Liver (tissue), 3 donors: Measurements from ENCODE around the gene GATM.

ENCODE experiments used
- EGR1 ChIP-seq, 2 donors: IDR thresholded peaks; 2 replicates each; pipeline ENCODE4 v1.6.1; 2016 to 2018; ENCODE audit warnings: antibody characterized with exemption in 2 of 2, low read depth in 2 of 2
- FOXA1 ChIP-seq: IDR thresholded peaks from 2 replicates; pipeline ENCODE4 v1.6.1; 2016; ENCODE audit warnings: antibody characterized with exemption
- JUND ChIP-seq, 2 donors: IDR thresholded peaks; 2 replicates each; pipeline ENCODE4 v1.6.1; 2016; ENCODE audit warnings: antibody characterized with exemption in 2 of 2
- RAD21 ChIP-seq, 2 donors: IDR thresholded peaks; 2 replicates each; pipeline ENCODE4 v1.6.1; 2016; ENCODE audit warnings: antibody characterized with exemption in 2 of 2, mild to moderate bottlenecking in 2 of 2
- RXRA ChIP-seq, 2 donors: IDR thresholded peaks; 2 replicates each; pipeline ENCODE4 v1.6.1; 2017 to 2018; ENCODE audit warnings: antibody characterized with exemption in 2 of 2, mild to moderate bottlenecking in 1 of 2
- SP1 ChIP-seq: IDR thresholded peaks from 2 replicates; pipeline ENCODE4 v1.6.1; 2018; ENCODE audit warnings: antibody characterized with exemption, mild to moderate bottlenecking
- TAF1 ChIP-seq: conservative IDR thresholded peaks from 2 replicates; pipeline ENCODE4 v1.6.1; 2016; ENCODE audit warnings: antibody characterized with exemption, mild to moderate bottlenecking
- YY1 ChIP-seq: IDR thresholded peaks from 2 replicates; pipeline ENCODE4 v1.6.1; 2016; ENCODE audit warnings: antibody characterized with exemption, mild to moderate bottlenecking
- TF ChIP-seq, protein P1 (sequence below): fragments of 150-350 bp; IDR thresholded peaks from 2 replicates; pipeline ENCODE4 v1.5.1; 2017; ENCODE audit warnings: improper control_type of control experiment, low read depth, low read length; ENCODE audit not compliant: missing input control
- TF ChIP-seq, protein P2 (sequence below): IDR thresholded peaks from 2 replicates; pipeline ENCODE4 v1.6.1; 2016; ENCODE audit warnings: antibody characterized with exemption, mild to moderate bottlenecking
- donor health status: healthy.
- donor health status: healthy.

DNA sequence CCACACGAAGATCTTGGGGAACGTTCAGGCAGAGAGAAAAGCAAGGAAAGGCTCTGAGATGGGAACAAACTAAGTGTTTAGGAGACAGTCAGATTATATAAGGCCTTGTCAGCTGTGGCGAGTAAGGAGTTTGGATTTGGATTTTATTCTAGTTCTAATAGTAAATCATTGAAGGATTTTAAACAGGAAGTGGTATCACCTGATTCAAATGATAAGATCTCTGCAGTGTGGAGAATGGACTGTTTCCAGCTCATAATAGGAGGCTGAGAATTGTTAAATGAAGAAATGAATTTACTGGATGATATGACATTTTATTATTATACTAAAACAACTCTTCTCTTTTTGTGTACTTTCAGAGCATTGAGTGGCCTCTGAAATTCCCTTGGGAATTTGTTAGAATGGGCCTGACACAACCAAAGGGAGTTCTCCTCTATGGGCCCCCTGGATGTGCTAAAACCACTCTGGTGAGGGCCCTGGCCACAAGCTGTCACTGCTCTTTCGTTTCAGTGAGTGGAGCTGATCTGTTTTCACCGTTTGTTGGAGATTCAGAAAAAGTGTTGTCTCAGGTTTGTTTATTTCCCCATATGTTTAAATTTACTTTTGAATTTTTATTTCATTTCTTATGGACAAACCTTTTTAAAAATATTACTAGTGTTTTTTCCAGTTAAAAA, 36.0 kb upstream of the GATM start:
- TF ChIP-seq, protein P1, sequence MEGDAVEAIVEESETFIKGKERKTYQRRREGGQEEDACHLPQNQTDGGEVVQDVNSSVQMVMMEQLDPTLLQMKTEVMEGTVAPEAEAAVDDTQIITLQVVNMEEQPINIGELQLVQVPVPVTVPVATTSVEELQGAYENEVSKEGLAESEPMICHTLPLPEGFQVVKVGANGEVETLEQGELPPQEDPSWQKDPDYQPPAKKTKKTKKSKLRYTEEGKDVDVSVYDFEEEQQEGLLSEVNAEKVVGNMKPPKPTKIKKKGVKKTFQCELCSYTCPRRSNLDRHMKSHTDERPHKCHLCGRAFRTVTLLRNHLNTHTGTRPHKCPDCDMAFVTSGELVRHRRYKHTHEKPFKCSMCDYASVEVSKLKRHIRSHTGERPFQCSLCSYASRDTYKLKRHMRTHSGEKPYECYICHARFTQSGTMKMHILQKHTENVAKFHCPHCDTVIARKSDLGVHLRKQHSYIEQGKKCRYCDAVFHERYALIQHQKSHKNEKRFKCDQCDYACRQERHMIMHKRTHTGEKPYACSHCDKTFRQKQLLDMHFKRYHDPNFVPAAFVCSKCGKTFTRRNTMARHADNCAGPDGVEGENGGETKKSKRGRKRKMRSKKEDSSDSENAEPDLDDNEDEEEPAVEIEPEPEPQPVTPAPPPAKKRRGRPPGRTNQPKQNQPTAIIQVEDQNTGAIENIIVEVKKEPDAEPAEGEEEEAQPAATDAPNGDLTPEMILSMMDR = no peak
- TF ChIP-seq JUND (IDR thresholded peaks at IDR 0.05) (no peak), RXRA (IDR thresholded peaks at IDR 0.05) (no peak), TAF1 (no peak), EGR1 (IDR thresholded peaks at IDR 0.05; ENCODE audit: low read depth in 2 of 2) (no peak), SP1 (no peak), FOXA1 (no peak), RAD21 (IDR thresholded peaks at IDR 0.05) (no peak), YY1 (no peak)
- TF ChIP-seq, protein P2, sequence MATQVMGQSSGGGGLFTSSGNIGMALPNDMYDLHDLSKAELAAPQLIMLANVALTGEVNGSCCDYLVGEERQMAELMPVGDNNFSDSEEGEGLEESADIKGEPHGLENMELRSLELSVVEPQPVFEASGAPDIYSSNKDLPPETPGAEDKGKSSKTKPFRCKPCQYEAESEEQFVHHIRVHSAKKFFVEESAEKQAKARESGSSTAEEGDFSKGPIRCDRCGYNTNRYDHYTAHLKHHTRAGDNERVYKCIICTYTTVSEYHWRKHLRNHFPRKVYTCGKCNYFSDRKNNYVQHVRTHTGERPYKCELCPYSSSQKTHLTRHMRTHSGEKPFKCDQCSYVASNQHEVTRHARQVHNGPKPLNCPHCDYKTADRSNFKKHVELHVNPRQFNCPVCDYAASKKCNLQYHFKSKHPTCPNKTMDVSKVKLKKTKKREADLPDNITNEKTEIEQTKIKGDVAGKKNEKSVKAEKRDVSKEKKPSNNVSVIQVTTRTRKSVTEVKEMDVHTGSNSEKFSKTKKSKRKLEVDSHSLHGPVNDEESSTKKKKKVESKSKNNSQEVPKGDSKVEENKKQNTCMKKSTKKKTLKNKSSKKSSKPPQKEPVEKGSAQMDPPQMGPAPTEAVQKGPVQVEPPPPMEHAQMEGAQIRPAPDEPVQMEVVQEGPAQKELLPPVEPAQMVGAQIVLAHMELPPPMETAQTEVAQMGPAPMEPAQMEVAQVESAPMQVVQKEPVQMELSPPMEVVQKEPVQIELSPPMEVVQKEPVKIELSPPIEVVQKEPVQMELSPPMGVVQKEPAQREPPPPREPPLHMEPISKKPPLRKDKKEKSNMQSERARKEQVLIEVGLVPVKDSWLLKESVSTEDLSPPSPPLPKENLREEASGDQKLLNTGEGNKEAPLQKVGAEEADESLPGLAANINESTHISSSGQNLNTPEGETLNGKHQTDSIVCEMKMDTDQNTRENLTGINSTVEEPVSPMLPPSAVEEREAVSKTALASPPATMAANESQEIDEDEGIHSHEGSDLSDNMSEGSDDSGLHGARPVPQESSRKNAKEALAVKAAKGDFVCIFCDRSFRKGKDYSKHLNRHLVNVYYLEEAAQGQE = no peak
